Measurements from ENCODE around the gene MYL7.
"Not testable (repeated sequence)": the region's sequence is repeated elsewhere in the genome, so short reads cannot be mapped to it uniquely, and the experiment has no call there.

MYL7 gene

DNA sequence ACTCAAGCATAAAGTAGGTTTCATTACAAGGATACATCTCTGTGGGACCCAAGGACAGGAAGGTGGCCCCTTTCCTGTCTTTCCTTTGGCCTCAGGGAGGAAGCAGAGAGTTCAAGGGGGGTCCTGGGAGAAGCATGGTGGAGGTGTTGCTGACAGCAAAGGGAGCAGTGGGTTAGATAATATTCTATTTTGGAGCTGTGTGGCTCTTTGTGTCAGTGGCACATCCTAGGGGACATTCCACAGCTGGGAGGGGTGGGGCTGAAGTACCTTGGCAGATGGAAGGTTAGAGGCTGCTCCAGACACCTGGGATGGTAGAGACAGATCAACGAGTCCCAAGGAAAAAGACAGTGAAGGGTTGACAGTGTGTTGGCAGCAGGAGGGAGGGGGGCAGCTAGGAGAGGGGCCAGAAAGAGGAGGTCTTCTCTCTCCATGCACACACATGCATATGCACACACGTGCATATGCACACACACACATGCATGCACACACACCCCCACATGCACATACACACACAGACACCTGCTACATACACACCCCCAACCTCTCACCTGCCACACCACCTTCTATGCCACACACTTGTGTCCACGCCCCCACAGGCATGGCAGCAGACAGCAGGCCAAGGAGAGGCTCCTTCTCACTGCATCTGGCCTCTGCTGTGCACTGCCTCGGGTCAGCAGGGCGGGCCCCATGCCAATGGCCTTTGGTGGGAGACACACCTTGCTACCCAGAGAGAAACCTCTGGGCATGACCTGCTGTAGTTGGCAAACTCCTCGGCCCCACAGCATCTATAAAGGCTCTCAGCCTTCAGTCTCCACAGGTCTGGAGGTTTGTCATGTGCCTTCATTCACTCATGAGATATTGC is 12.2 kb downstream of the MYL7 start:
- DNase-seq = no peak

DNA sequence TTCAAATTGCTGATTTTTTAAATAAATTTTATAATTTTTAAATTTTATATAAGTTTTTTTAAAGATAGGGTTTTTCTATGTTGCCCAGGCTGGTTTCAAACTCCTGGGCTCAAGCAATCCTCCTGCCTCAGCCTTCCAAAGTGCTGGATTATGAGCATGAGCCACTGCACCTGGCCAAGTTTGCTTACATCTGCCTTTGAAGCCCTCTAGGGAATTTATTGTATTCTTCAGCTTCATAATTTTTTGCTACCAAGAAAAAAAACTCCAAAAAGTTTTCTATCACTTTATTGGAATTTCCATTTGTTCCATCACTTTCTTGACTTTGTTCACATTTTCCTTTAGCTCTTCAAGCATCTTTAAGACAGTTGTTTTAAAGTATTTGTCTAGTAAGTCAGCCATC is 14.0 kb downstream of the MYL7 start:
- no peak for DNase-seq

DNA sequence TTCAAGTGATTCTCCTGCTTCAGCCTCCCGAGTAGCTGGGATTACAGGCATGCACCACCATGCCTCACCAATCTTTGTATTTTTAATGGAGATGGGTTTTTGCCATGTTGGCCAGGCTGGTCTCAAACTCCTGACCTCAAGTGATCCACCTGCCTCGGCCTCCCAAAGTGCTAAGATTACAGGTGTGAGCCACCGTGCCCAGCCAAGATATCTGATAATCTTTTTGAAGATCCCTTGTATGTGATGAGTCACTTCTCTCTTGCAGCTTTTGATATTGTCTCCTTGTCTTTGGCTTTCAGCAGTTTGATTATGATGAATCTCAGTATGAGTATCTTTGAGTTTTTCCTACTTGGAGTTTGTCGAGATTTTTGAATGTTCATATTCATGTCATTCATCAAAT is 14.6 kb downstream of the MYL7 start:
- not testable (repeated sequence) for DNase-seq

DNA sequence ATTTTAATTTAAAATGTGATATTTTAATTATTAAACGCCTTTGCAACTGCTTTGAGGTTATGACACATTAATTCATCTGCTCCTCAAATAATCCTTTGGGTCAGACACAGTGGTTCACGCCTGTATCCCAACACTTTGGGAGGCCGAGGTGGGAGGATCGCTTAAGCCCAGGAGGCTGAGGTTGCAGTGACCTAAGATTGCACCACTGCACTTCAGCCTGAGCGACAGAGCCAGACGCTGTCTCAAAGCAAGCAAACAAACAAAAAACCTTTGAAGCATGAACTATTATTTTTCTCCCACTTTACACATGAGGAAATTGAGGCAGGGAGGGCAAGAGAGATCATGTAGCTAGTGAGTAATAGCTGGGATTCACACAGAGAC is 16.3 kb downstream of the MYL7 start:
- no peak for DNase-seq

DNA sequence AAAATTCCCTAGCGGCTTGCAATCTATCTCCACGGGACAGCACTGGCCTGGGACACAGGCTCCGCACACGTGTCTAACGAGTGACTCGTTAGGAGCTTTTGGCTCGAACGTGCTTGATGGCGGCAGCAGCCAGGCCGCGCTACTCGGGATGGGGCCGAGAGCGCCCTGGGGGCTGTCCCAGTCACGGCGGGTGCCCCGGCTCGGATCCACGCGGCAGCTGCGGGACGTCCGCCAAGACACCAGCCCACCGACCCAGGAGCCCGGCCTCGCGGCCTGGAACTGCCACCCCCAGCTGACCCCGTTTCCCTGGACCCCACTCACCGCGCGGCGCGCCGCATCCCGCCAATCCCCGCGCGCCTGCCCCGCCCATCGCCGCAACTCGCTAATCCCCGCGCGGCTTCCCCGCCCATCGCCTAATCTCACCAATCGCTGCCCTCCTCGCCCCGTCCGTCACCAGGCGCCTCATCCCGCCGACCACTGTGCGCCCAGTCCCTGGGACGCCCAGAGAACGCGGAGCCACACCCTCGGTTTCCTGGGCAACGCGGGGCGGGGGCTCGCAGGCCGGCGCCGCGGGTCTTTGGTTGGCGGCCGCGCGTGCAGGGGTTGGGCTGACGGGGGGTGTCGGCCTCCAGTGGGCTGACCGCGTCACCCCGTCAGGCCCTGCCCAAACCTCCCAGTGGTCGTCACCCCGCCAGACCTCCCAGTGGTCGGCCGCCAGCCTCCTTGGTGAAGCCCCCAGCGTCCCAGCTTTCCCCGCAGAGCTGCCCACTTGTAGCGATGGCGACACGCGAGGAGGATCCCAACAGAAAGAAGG is 17.7 kb downstream of the MYL7 start, which contains the start of gene POLD2:
Gene POLD2 (minus strand): TSS at position 359 of the 814 bp plus-strand sequence. CDS start 1,495 bp downstream, outside the sequence.
- DNase-seq = peak; percentile 99

DNA sequence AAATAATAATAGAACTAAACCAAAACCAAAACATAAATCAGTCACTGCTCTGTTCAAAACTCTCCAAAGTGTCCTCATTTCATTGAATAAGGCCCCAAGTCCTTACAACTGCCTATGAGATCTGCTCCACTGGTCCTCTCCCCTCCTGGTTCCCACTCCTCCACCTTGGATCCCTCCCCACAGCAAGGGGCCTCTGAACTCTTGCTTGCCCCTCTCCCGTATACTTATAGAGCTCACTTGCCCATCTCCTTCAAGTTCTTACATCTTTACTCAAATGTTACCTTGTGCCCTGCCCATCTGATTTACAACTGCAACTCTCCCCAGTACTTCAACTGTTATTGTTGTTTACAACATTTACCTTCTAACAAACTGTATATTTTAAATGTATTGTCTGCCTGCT is 18.6 kb downstream of the MYL7 start:
- no peak for DNase-seq

DNA sequence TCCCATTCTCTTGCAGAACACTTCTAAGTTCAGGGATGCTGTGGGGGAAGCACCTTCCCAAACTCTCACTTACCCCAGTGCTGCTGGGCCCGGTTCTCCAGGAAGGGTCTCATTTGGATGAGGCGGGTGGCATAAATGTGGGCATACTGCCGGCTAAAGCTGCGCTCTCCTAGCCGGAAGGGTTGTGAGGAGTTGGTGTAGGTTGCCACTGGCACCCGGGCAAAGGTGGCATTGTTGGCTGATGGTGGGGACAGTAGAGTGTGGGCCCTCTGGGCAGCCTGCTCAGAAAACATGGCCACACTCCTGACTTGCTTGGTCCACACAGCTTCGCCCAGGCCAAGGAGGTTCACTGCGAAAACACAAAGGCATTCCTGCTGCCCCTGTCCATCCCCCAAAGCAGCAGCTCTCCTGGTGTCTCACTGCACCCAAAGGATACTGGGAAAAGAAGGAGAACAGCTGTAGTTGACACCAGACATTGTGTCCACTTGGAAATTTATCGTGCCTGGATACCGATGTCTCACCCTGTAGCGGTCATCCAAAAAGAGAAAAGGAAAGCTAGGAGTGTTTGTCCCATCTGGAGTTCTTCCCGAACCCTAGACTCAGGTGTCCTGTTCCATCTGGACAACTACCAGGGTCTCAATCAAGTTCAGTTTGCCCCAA is 19.2 kb downstream of the MYL7 start:
- DNase-seq = no peak

DNA sequence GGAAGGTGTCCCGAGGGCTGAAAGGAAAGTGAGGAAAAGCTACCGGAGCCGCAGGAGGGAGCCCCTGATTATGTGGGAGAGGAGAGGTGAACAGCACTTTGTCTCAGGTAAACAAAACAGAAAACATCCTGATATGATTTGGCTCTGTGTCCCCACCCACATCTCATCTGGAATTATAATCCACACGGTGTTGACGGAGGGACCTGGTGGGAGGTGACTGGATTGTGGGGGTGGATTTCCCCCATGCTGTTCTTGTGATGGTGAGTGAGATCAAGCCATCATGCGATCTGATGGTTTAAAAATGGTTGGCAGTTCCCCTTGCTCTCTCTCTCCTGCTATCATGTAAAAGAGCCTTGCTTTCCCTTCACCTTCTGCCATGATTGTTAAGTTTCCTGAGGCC is 20.7 kb downstream of the MYL7 start:
- no peak for DNase-seq

DNA sequence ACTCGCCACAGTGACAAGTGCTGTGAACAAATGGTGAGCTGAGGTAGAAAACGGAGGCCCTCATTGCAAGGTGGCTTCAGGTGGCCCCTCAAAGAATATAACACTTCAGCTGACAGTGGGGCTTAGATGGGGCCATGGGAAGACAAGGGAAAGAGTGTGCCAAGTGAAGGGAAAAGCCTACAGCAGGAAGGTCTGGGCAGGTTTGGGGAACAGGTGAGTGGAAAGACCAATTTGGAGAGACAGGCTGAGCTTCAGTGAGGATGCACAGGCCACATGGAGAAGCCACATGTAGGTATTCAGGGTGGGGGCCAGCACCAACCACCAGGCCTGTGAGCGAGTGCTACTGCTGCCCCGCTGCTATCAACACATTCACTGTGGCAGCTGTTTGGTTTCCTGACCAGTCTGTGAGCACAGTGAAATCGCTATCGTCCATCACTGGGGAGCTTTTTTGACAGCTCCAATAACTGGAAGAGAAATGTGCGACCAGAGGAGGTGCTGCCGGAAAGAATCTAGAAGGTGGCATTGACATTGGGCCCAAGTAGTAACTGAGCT is 21.2 kb downstream of the MYL7 start:
- DNase-seq = no peak

DNA sequence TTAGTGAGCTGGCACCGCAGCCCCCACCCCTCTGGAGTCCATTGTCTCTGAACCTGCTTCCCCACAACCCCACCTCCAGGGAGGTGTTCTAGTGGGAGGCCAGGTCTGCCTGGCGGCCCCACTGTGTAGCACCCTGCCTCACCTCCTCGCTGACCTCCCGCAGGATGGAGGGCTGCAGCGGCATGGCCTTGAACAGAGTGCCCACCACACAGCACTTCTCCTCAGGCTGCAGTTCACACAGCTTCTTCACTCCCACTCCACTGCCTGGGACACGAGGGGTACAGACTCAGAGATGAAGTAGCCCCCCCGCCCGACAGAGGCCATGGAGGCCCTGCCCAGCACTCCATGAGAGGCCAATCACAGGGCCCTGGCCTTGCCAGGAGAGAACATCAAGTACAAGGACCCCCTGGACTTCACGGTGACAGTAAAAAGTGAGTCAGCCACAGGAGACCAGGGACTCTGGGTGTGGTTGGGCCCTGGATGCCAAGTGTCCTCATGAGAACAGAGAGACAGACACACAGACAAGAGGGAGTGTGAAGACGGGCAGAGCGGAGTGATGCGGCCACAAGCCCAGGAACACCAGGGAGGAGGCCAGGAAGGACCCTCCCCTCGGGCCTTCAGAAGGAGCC is 23.2 kb downstream of the MYL7 start:
- DNase-seq = no peak

DNA sequence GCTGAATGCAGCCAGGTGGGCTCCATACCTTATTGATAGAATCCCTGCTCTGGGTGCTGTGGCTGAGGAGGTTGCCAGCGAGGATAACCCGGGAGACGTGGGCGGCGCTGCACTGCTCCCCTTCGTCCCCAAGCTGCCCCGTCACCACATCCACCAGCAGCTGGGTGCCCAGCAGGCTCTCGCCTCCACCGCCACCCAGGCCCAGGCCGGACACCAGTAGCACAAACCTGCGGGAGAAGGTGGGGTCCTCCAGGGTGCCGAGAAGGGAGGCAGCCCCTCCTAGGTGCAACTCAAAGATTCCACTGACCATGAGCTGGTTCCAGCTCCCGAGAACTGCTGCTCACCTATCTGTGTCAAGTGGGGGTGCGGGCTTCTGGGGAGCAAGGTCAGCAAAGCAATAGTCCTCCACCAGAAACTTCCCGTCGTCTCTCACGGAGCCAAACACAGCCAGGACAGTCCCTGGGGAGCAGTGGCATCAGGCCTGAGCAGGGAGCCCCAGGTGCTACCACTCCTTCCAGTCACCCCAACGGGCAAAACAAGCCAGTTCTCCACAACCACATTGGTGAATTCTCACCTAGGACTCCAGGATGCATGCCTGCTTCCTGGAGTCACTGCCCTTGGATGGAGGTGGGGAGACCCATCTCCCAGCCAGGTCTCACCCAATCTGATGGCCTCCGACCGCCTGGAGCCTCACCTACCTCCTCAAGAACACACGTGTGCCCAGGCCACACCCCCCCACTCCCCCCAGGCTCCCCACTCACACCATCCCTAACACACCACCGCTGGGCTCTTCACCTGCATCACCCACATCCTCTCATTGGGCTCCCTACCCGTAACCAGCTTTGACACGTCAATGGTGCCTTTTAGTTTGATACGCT is 24.1 kb downstream of the MYL7 start:
- no peak for DNase-seq

DNA sequence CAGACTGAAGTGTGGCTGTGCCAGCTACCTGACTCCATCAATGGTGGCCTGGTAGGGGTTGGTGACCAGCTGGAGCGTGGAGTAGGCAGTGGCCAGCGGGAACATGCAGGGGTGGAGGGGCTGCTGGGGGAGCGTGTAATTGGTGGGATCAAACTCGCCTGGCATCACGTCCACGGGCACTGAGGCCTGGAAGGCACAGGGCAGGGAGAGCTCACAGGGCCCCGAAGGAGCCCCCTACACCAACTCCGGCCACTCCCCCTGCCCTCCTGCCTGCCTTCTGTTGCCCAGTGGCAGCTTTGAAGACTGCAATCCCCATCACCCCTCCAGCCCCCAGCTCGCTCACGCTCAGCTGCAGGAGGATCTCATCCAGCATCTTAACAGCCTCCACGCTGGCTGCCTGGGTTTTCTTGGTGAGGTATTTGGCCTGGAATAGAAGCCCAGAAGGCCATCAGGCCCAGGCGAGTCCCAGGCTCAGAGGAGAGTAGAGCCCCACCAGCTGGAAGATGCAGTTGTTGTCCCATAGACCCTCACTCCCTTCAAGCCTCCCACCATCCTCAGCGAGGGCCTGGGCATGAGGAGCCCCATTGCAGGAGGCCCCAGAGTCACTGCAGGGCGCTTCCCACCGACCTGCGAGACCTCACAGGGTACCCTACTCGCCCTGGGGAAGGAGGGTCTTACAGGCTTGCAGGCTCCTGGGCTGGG is 24.9 kb downstream of the MYL7 start:
- DNase-seq = no peak

DNA sequence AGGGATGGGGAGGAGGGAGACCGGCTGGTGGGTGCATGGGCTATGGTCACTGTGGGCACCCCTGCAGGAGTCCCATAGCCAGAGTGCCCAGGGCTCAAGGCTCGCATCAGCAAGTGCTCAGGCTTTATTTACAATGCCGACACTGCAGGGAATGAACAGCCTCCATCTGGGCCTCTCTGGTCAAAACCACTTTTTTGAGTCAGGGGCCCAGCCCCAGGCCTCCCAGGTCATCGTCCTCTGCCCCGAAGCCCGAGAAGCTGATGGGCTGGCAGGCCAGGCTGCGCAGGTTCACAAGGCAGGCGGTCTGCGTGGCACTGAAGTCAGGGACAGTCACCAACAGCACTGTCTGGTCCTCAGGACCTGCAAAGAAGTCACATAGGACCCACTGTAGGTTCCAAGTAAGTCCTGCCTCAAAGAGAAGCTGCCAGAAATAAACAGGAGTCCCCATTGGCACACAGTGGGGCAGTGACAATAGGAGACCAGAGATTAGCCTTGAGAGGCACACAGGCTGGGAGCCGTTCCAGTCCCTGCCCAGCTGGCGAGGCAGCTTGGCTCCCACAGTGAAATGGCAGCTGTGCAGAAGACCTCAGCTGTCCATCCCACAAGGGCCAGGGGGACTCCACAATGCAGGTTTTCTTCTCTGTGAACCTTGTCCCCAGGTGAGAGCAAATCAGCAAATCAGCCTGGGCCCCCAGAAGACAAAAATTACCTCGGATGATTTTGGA is 26.4 kb downstream of the MYL7 start:
- DNase-seq = no peak

DNA sequence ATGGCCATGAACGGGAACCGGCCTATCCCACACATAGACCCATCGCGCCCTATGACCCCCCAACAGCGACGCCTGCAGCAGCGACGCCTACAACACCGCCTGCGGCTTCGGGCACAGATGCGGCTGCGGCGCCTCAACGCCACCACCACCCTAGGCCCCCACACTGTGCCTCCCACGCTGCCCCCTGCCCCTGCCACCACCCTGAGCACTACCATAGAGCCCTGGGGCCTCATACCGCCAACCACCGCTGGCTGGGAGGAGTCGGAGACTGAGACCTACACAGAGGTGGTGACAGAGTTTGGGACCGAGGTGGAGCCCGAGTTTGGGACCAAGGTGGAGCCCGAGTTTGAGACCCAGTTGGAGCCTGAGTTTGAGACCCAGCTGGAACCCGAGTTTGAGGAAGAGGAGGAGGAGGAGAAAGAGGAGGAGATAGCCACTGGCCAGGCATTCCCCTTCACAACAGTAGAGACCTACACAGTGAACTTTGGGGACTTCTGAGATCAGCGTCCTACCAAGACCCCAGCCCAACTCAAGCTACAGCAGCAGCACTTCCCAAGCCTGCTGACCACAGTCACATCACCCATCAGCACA is 27.3 kb downstream of the MYL7 start:
- no peak for DNase-seq

DNA sequence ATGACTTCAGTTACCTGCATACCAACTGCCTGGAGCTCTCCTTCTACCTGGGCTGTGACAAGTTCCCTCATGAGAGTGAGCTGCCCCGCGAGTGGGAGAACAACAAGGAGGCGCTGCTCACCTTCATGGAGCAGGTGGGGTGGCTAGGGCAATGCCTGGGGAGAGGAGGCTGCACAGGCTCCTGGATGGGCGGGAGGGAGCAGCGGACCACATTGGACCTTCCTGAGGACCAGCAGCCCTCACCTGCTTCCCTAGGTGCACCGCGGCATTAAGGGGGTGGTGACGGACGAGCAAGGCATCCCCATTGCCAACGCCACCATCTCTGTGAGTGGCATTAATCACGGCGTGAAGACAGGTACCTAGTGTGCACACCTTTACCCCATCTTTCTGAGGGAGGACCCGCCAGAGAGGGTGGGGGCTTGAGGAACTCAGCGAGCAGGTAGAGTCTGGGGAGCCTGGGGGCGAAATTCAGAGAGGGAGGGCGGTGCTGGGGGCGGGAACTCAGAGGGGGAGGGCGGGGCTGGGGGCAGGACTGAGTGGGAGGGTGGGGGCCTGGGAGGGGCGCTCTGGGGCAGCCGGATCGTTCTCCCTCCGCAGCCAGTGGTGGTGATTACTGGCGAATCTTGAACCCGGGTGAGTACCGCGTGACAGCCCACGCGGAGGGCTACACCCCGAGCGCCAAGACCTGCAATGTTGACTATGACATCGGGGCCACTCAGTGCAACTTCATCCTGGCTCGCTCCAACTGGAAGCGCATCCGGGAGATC is 28.0 kb downstream of the MYL7 start:
- no peak for DNase-seq

DNA sequence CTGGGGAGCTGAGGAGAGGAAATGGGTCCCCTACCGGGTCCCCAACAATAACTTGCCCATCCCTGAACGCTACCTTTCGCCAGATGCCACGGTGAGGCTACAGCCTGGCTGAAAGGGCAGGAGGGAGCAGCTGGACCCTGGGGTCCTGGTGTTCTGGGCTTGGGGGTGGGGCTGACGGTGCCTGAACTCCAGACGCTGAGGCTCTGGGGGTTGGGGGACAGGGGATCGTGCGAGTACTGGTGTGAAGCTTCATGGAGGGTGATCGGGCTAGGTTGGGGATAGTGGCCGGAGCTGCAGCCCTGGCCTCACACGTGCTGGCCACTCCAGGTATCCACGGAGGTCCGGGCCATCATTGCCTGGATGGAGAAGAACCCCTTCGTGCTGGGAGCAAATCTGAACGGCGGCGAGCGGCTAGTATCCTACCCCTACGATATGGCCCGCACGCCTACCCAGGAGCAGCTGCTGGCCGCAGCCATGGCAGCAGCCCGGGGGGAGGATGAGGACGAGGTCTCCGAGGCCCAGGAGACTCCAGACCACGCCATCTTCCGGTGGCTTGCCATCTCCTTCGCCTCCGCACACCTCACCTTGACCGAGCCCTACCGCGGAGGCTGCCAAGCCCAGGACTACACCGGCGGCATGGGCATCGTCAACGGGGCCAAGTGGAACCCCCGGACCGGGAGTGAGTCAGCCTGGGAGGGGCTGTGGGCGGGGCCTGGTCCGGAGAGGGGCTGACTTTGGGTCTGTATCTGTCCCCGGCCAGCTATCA is 28.7 kb downstream of the MYL7 start:
- no peak for DNase-seq

DNA sequence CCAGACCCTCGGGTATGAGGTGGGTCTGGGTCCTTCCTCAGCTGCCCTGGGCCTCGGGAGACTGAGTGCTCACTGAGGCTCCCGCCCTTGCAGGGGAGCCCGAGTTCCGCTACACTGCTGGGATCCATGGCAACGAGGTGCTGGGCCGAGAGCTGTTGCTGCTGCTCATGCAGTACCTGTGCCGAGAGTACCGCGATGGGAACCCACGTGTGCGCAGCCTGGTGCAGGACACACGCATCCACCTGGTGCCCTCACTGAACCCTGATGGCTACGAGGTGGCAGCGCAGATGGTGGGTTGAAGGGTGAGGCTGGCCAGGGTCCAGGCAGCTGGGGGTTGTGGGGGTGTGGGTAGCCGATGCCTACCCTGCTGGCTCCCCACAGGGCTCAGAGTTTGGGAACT is 29.4 kb downstream of the MYL7 start:
- no peak for DNase-seq

Measured in activated CD4-positive, alpha-beta T cell treated with anti-CD3 and anti-CD28 coated beads, Interleukin-10, Interleukin-2, amounts not matched to agents 100 ng/mL and 50 ng/mL, durations not matched to agents 16 hours and 8 hours (primary cell).